Stimulated activated CD8-positive, alpha-beta memory T cell treated with anti-CD3 and anti-CD28 coated beads, Interleukin-15, amount 100 ng/mL, for 1 hour (primary cell): ENCODE data around the gene MYCBP2.
"Not testable (repeated sequence)": the region's sequence is repeated elsewhere in the genome, so short reads cannot be mapped to it uniquely, and the experiment has no call there.

Experiments used
- DNase-seq: peaks from one replicate; pipeline ENCODE4 v3.0.0-alpha.2; 2020; ENCODE audit warnings: low read depth

The MYCBP2 gene

GRCh38 chr13:77198995-77199394 is 127.9 kb downstream of the MYCBP2 start:
- not testable (repeated sequence) for DNase-seq

GRCh38 chr13:77196052-77196618 is 130.8 kb downstream of the MYCBP2 start:
- DNase-seq, result no peak

GRCh38 chr13:77190349-77190958 is 136.4 kb downstream of the MYCBP2 start:
- DNase-seq, result no peak

GRCh38 chr13:77185721-77186120 is 141.2 kb downstream of the MYCBP2 start:
- DNase-seq, result no peak

GRCh38 chr13:77184455-77184854 is 142.4 kb downstream of the MYCBP2 start:
- DNase-seq, result no peak

GRCh38 chr13:77180011-77180410 is 146.9 kb downstream of the MYCBP2 start:
- DNase-seq, result no peak

- no peak for DNase-seq
Measured at GRCh38 chr13:77177646-77178045, 149.2 kb downstream of the MYCBP2 start.

GRCh38 chr13:77176350-77176749 is 150.5 kb downstream of the MYCBP2 start:
- no peak for DNase-seq

GRCh38 chr13:77172650-77173049 is 154.2 kb downstream of the MYCBP2 start:
- no peak for DNase-seq

- no peak for DNase-seq
Measured at GRCh38 chr13:77171451-77171850, 155.4 kb downstream of the MYCBP2 start.

GRCh38 chr13:77168237-77168636 is 158.7 kb downstream of the MYCBP2 start:
- DNase-seq, result no peak

GRCh38 chr13:77150651-77151050 is 176.2 kb downstream of the MYCBP2 start:
- DNase-seq, result no peak

- no peak for DNase-seq
Measured at GRCh38 chr13:77143431-77143830, 183.5 kb downstream of the MYCBP2 start.

- DNase-seq, result no peak
Measured at GRCh38 chr13:77139306-77139705, 187.6 kb downstream of the MYCBP2 start.

GRCh38 chr13:77138813-77139212 is 188.1 kb downstream of the MYCBP2 start:
- DNase-seq, result no peak

- DNase-seq, result no peak
Measured at GRCh38 chr13:77136902-77137420, 189.9 kb downstream of the MYCBP2 start.

GRCh38 chr13:77124423-77124822 is 202.5 kb downstream of the MYCBP2 start:
- no peak for DNase-seq

- no peak for DNase-seq
Measured at GRCh38 chr13:77118134-77118533, 208.8 kb downstream of the MYCBP2 start.

- DNase-seq, result no peak
Measured at GRCh38 chr13:77114271-77114670, 212.6 kb downstream of the MYCBP2 start.

- DNase-seq, result no peak
Measured at GRCh38 chr13:77113496-77113895, 213.4 kb downstream of the MYCBP2 start.

GRCh38 chr13:77105051-77105450 is 221.8 kb downstream of the MYCBP2 start:
- DNase-seq, result no peak

- no peak for DNase-seq
Measured at GRCh38 chr13:77099415-77099814, 227.5 kb downstream of the MYCBP2 start.

- no peak for DNase-seq
Measured at GRCh38 chr13:77095288-77095687, 231.6 kb downstream of the MYCBP2 start.

GRCh38 chr13:77094773-77095172 is 232.1 kb downstream of the MYCBP2 start:
- no peak for DNase-seq
